ENCODE measurements around the gene NREP.

DNA sequence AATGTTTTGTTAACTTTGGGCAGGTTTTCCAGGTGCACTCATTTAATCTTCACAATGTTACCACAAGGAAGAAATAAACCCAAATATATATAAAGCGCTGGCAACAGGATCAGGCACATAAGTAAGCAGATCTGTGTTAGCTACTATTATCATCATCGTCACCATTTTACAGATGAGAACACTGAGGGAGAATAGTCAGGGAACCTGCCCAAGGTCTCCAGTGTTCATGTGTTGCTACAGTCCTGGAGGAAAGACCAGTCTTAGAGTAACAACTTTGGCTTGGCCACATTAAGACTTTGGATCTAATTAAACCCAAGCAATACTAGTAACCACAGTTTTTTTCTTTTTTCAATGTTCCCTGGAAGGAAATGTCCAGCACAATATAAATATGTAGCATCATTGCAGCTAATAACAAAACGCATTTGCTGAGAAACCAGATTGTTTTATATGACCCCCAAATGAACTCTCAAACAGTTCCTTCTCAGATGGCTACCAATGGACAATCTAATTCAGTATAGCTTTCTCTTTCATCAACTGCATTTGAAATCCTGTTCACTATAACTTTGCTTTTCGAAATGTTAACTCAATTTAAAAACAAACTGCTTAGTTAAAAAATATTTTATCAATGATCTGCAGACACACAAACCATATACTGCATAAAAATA is 11.8 kb downstream of the NREP start:
- no peak for TF ChIP-seq POLR2A (IDR thresholded peaks at IDR 0.05; ENCODE audit: low read length)
- no peak for TF ChIP-seq GATA1 (IDR thresholded peaks at IDR 0.05; ENCODE audit: low read depth, low read length)

All from erythroblast (primary cell).